Sigmoid colon (tissue), 7 donors: ENCODE results near the gene NCOA4. TPM values are rescaled to one million over a fixed set of nuclear protein-coding genes. Genes with fewer than 3 reads are reported as not detected.

Experiments
- DNase-seq: peaks from one replicate; pipeline ENCODE4 v3.0.0-alpha.2; 2019
- H3K27ac ChIP-seq, 4 donors: fragments of 200-600 bp; sonication (generic); one replicate each; pipeline ENCODE4 v1.5.1; 2016 to 2019; ENCODE audit warnings: mild to moderate bottlenecking in 1 of 4
- H3K27me3 ChIP-seq, 3 donors: fragments of 200-600 bp; sonication (generic); one replicate each; pipeline ENCODE4 v1.5.1; 2019; ENCODE audit warnings: mild to moderate bottlenecking in 1 of 3
- H3K36me3 ChIP-seq, 4 donors: fragments of 200-600 bp; sonication (generic); one replicate each; pipeline ENCODE4 v1.5.1; 2016 to 2019
- H3K4me1 ChIP-seq, 4 donors: fragments of 200-600 bp; sonication (generic); one replicate each; pipeline ENCODE4 v1.5.1; 2017 to 2019
- H3K4me3 ChIP-seq, 4 donors: fragments of 200-600 bp; sonication (generic); one replicate each; pipeline ENCODE4 v1.5.1; 2017 to 2019; ENCODE audit warnings: mild to moderate bottlenecking in 2 of 4, moderate library complexity in 1 of 4
- H3K9me3 ChIP-seq, 4 donors: fragments of 200-600 bp in 3 of 4; sonication (generic) in 3 of 4; one replicate each; pipeline versions ENCODE4 v1.5.1 to v1.6.1; 2013 to 2019
- EP300 ChIP-seq, 4 donors: sonication (generic); formaldehyde crosslinking; IDR thresholded peaks; one replicate each; pipeline ENCODE4 v1.6.1; 2017; ENCODE audit warnings: antibody characterized with exemption in 4 of 4
- POLR2A ChIP-seq, 2 donors: fragments of 450-650 bp; IDR thresholded peaks; one replicate each; pipeline ENCODE4 v1.6.1; 2016; ENCODE audit warnings: antibody characterized with exemption in 2 of 2, mild to moderate bottlenecking in 2 of 2, moderate library complexity in 2 of 2
- POLR2AphosphoS5 ChIP-seq, 4 donors: sonication (generic); formaldehyde crosslinking; IDR thresholded peaks; one replicate each; pipeline ENCODE4 v1.6.1; 2017; ENCODE audit warnings: antibody characterized with exemption in 4 of 4
- WGBS, 2 donors: extraction: QIAGEN DNeasy Blood & Tissue Kit; methylation state at CpG; one replicate each; pipeline ENCODE4 v1.1.7; 2013; 5-methylcytosine and 5-hydroxymethylcytosine counted together
- intact Hi-C: fragments of 100-400 bp; cut with DNase I; formaldehyde crosslinking; loops from one replicate; pipeline ENCODE4 v1.15.1; 2023
- polyA plus RNA-seq, 3 donors: library from polyadenylated mRNA; stranded (reverse); fragments of 200-250 nt; gene quantifications; one replicate each; pipeline ENCODE4 v1.2.3, GENCODE V29; 2013
- total RNA-seq, 4 donors: library from RNA; depleted of rRNA; stranded (reverse); fragments of >200 nt; gene quantifications; one replicate each; pipeline ENCODE4 v1.1.0, GENCODE V29; 2016
- TF ChIP-seq, protein P1 (sequence below), 4 experiments: fragments of 450-650 bp in 3 of 4; fragments of 200-600 bp in 1 of 4; IDR thresholded peaks; one replicate each; pipeline ENCODE4 v1.5.1; 2016 to 2019; ENCODE audit warnings: antibody characterized with exemption in 4 of 4, mild to moderate bottlenecking in 3 of 4, moderate library complexity in 2 of 4
- donor health status: healthy with polysubstance abuse.
- donor health status: Bipolar disorder and iron deficiency.
- donor health status: healthy.

NCOA4 gene
- total and polyA plus RNA-seq, 7 donors, result 82.6 to 192 (median 149) TPM

DNA sequence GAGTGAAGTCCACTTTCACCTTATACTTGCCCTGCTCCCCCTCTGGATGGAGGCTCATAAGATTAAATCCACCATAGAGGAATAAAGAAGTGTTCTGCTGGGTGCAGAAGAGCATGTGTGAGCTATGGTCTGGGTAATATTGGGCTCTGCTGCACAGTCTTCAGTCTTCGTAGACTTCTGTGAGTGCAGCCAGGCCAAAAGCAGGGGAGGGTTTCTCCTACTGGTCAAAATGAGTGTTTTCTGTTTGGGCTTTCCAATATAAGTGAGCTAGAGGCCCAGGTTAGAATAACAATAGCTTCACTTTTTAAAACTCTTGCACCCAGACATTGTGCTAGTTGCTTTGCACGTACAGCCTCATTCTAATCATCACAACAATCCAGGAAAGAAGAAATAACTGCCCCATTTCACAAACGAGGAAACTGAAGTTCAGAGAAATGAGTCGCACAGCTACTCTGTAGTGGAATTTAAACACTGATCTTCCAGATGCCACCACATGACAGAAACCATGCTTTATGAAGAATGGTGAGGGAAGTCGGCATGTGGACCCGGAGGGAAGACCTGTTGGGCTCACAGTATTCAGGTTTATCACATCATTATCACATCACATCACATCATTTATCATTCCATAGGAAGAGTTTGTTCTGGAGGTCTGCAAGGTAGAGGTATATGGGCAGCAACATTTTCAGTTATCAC lies 39.5 kb upstream of the NCOA4 start:
- Histone ChIP-seq H3K27ac (no peak overlapping the region), H3K36me3 (no peaks in the 10 kb centered on the region), H3K4me1 (no peaks in the 10 kb centered on the region), H3K4me3 (no peak overlapping the region), H3K9me3 (no peaks in the 10 kb centered on the region), H3K27me3 (no peaks in the 10 kb centered on the region)
- TF ChIP-seq EP300 (IDR thresholded peaks at IDR 0.05), result no peak
- no peak for TF ChIP-seq POLR2A (IDR thresholded peaks at IDR 0.05)
- TF ChIP-seq POLR2AphosphoS5 (IDR thresholded peaks at IDR 0.05), result no peak
- TF ChIP-seq, protein P1, sequence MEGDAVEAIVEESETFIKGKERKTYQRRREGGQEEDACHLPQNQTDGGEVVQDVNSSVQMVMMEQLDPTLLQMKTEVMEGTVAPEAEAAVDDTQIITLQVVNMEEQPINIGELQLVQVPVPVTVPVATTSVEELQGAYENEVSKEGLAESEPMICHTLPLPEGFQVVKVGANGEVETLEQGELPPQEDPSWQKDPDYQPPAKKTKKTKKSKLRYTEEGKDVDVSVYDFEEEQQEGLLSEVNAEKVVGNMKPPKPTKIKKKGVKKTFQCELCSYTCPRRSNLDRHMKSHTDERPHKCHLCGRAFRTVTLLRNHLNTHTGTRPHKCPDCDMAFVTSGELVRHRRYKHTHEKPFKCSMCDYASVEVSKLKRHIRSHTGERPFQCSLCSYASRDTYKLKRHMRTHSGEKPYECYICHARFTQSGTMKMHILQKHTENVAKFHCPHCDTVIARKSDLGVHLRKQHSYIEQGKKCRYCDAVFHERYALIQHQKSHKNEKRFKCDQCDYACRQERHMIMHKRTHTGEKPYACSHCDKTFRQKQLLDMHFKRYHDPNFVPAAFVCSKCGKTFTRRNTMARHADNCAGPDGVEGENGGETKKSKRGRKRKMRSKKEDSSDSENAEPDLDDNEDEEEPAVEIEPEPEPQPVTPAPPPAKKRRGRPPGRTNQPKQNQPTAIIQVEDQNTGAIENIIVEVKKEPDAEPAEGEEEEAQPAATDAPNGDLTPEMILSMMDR (IDR thresholded peaks at IDR 0.05), result no peak
- 68 to 73% methylated on average over 6 of the region's 6 CpGs for WGBS, 2 donors
- DNase-seq, result no peak
- intact Hi-C loops, result no loop called here

DNA sequence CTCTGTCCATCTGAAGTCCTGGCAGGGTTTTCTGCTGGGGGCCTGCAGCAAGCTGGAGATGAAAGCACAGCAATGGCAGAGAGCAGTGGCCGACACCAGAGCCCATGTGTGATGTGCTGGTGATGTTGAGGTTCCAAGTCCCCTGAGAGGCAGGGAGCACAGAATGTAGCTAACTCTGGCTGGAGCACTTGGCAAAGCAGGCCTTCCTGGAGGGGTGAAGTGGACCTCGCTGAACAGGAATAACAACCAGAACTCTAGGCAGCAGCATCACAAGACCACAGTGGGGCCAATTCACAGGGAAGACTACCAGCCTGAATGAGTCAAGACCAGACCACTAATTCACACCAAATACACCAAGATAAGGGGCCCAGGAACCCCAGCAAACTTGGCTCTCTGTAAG lies 38.5 kb upstream of the NCOA4 start:
- 83 to 88% methylated on average over 2 of the region's 2 CpGs for WGBS, 2 donors
- TF ChIP-seq, protein P1 (IDR thresholded peaks at IDR 0.05), result no peak
- TF ChIP-seq EP300 (IDR thresholded peaks at IDR 0.05), result no peak
- TF ChIP-seq POLR2AphosphoS5 (IDR thresholded peaks at IDR 0.05), result no peak
- no peak for TF ChIP-seq POLR2A (IDR thresholded peaks at IDR 0.05)

DNA sequence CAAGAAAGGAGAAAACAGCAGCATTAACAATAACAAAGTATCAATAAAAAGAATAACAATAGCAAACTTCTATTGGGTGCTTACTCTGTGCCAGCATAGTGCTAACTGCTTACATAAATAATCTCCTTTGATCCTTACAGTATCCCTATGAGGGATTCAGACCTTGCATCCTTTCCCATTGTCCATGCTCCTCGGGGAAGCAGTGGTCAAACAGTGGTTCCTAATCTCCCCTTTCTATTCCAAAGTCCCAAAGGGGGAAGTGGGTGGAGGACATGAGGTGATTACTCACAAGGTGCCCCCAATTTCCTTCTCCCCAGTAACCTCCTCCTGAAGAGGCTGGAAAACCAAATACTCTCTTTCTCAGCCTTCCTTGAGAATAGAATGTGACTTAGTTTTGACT lies 37.7 kb upstream of the NCOA4 start:
- WGBS, 2 donors, result 69 to 72% methylated on average over 1 of the region's 1 CpG
- intact Hi-C loops, result no loop called here
- DNase-seq, result no peak
- Histone ChIP-seq H3K27ac (no peak overlapping the region), H3K4me3 (no peak overlapping the region), H3K4me1 (no peaks in the 10 kb centered on the region), H3K27me3 (no peaks in the 10 kb centered on the region), H3K36me3 (no peaks in the 10 kb centered on the region), H3K9me3 (no peaks in the 10 kb centered on the region)
- TF ChIP-seq POLR2AphosphoS5 (IDR thresholded peaks at IDR 0.05) (no peak), EP300 (IDR thresholded peaks at IDR 0.05) (no peak), POLR2A (IDR thresholded peaks at IDR 0.05) (no peak)
- TF ChIP-seq, protein P1 (IDR thresholded peaks at IDR 0.05), result no peak

More for the DNA sequence above, 38.5 kb upstream of the NCOA4 start:
- Histone ChIP-seq H3K27ac (no peak overlapping the region), H3K4me3 (no peak overlapping the region), H3K36me3 (no peaks in the 10 kb centered on the region), H3K4me1 (no peaks in the 10 kb centered on the region), H3K27me3 (no peaks in the 10 kb centered on the region), H3K9me3 (no peaks in the 10 kb centered on the region)
- intact Hi-C loops, result no loop called here
- no peak for DNase-seq

DNA sequence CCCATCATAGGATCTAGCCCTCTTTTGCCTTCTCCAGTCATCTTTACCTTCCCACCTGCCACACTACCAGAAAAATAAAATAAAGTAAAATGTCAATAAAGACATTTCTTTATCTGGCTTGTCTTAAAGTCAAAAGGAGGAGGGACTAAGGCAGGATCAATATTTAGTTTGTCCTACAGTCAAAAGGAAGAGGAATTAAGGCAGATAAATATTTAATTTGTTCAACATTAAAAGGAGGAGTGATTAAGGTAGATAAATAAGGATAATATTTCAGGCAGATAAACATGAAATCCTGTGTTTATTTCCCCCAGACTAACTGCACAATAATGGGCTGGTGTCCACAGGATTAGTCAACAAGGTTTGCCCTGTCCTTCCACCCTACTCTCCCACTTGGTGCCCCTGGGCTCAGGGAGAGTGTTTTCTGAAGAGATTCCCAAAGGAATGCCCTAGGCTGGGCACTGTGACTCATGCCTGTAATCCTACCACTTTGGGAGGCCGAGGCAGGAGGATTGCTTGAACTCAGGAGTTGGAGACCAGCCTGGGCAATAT lies 33.9 kb upstream of the NCOA4 start:
- 91 to 94% methylated on average over 1 of the region's 1 CpG for WGBS, 2 donors
- Histone ChIP-seq H3K27ac (no peak overlapping the region), H3K9me3 (no peaks in the 10 kb centered on the region), H3K27me3 (no peaks in the 10 kb centered on the region), H3K4me1 (no peaks in the 10 kb centered on the region), H3K36me3 (no peaks in the 10 kb centered on the region), H3K4me3 (no peak overlapping the region)
- intact Hi-C loops, result no loop called here
- TF ChIP-seq EP300 (IDR thresholded peaks at IDR 0.05), result no peak
- TF ChIP-seq POLR2AphosphoS5 (IDR thresholded peaks at IDR 0.05), result no peak
- TF ChIP-seq POLR2A (IDR thresholded peaks at IDR 0.05), result no peak
- TF ChIP-seq, protein P1 (IDR thresholded peaks at IDR 0.05), result no peak
- DNase-seq, result no peak
